GM18951 (cell line): Measurements from ENCODE around the gene RGS17.

ENCODE experiments used
- POLR2A ChIP-seq: IDR thresholded peaks from 4 replicates; pipeline ENCODE4 v1.6.1; 2011; ENCODE audit warnings: mild to moderate bottlenecking; ENCODE audit not compliant: insufficient read length, insufficient read depth; ENCODE audit errors: extremely low read depth
- in situ Hi-C: fragments of 300-500 bp; cut with MboI; formaldehyde crosslinking; loops from one replicate; pipeline ENCODE4 v1.12.0; 2022; ENCODE audit warnings: low sequenced_read_pairs, mixed read lengths, inconsistent platforms; ENCODE audit not compliant: unreplicated experiment

RGS17 gene

DNA sequence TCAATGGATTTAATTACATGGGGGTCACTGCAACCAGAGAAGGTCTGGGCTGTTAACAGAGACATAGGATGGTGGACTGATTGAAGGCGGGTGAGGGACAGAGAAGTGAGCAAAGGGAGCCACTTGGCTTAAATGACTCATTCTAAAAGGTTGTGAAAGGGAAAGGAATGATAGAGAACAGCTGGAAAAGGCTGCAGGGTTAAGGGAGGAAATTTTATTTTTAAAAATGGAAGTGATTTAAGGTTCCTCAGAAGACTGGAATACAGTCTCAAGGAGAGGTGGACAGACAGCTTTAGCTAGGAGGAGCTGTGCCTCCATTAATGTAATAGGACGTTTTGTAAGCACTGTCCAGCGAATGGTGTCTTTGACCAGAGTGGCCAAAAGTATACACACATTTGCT, 46.7 kb downstream of the RGS17 start:
- in situ Hi-C loops = no loop called here
- no peak for TF ChIP-seq POLR2A

DNA sequence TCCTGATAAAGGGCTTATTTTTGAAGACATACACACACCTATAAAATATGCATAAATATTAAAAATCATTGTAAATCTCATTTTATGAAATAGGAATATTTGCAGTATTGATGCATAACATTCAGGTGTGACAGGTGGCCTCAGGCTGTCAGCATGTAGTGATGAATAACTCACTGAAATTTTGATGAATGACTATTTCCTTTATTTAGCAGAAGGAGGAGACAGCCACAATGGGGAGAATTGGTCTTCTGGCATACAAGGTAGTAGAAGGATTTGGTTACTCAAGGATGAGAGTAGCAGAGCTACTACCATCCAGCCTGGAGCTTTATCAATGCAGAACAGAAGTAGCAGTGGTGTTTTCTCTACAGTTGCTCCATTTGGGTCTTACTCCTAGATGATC, 47.2 kb downstream of the RGS17 start:
- TF ChIP-seq POLR2A = no peak
- in situ Hi-C loops = no loop called here

DNA sequence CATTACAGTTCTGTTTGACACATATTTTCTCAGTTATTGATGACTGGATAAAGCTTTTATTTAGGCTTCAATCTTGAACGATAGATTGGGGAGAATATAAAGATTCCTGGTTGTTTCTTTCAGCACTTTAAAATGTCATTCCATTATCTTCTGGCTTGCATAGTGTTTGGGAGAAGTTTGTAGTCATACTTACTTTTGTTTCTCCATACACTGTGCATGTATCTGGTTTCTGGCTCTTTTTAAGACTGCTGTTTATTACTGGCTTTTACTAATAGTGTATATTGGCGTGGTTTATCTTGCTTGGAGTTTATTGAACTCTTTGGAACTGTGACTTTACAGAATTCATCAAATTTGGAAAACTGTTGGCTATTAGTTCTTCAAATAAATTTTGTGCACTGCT, 49.2 kb downstream of the RGS17 start:
- TF ChIP-seq POLR2A = no peak
- in situ Hi-C loops = no loop called here

DNA sequence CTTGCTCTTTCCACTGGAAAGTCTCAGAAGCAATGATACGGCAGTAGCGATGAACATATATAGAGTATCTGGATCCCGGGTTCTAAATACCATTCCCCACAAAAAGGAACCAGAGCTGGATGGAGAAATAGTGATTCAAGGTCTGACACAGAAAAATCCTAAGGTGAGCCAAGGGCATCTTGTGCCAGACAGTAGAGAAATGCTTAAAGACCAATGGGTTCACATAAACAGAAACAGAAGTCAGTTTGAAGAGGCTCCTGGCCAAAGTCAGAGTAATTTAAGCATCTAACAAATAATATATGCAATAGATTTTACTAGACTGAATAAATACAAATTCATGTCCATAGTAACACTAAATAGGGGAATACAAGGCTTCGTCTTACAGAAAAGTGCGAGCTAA, 54.7 kb downstream of the RGS17 start:
- TF ChIP-seq POLR2A = no peak
- in situ Hi-C loops = no loop called here

DNA sequence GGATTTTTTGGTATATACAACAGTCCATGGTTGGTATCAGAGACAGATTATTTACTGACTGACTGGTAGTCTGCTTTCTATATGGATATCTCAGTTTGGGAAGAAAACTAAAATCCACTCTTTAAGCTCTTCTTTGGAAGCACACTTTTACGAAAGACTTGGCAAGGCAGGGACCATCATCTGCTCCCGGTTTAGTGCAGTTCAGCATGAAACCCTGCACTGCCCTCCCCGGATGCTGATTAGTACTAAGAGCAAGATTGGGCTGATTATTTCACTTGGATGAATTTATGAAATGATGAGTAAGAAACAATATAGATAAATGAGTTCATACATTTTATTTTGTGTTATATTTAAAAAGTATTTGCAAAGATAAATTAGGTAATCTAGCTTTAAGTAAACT, 56.3 kb downstream of the RGS17 start:
- in situ Hi-C loops = no loop called here
- no peak for TF ChIP-seq POLR2A

DNA sequence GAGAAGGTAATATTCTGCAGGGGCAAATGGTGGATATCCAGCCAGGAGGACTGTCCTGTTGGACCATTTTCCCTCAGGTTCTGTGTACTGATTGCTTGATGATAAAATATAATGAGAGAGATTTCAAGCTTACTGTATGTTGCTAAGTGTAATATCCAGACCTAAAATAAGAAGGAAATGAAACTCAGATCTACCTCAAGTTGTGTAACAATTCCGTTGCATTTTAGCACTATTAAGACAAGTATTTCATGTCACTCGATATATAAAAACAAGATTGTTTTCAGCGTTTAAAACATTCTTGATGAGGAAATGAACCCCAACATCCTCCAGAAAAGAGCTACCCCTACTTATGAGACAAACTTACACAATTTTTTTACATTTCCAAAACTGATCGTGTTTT, 57.2 kb downstream of the RGS17 start:
- TF ChIP-seq POLR2A = no peak
- in situ Hi-C loops = no loop called here

DNA sequence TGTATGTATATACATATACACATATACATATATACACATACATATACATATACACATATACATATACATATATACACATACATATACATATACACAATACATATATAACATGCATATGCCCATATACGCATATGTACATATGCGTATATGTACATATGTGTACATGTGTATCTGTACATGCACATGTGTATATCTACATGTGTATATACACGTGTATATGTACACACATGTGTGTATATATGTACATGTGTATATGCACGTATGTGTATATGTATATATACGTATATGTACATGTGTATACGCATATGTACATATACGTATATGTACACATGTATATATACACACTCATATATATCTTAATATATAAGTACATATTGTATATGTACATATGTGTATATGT, 60.3 kb downstream of the RGS17 start:
- TF ChIP-seq POLR2A = no peak

DNA sequence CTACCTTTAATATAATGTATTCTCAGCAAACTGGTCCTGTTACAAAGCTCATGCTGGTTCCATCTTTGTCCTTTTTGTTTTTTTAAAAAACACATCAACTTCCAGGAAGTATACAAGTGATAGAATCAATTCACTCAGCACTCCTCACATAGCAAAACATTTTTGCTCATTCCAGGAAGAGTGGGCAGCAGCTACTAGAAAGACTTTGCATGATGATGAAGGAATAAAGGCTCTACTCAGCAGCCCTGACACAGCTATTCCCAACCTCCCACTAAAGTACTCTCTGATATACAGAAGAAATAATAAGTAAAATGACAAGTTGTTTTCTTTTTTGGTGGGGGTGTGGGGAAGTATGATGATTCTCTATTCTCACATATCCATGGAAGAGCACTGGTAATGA, 61.2 kb downstream of the RGS17 start:
- in situ Hi-C loops = no loop called here
- TF ChIP-seq POLR2A = no peak

More for the DNA sequence above, 60.3 kb downstream of the RGS17 start:
- in situ Hi-C loops = no loop called here

DNA sequence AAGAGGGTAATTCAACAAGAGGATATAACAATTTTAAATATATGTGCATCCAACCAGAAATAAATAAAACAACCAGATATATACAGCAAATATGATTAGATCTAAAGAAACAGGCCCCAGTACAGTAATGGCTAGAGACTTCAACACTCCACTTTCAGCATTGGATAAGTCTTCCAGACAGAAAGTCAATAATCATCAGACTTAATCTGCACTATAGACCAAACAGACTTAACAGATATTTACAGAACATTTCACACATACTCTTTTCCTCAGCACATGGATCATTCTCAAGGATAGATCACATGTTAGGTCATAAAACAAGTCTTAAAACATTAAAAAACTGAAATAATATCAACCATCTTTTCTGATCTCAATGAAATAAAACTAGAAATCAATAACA, 65.9 kb downstream of the RGS17 start:
- in situ Hi-C loops = no loop called here
- TF ChIP-seq POLR2A = no peak

DNA sequence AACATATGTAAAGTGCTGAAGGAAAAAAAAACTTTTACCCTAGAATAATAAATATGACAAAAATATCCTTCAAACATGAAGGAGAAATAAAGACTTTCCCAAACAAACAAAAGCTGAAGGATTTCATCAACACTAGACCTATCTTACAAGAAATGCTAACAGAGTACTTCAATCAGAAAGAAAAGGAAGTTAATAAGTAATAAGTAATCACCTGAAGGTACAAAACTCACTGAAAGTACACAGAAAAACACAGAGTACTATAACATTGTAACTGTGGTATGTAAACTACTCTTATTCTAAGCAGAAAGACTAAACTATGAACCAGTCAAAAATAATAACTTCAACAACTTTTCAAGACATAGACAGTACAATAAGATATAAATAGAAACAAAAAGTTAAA, 67.1 kb downstream of the RGS17 start:
- TF ChIP-seq POLR2A = no peak
- in situ Hi-C loops = no loop called here

DNA sequence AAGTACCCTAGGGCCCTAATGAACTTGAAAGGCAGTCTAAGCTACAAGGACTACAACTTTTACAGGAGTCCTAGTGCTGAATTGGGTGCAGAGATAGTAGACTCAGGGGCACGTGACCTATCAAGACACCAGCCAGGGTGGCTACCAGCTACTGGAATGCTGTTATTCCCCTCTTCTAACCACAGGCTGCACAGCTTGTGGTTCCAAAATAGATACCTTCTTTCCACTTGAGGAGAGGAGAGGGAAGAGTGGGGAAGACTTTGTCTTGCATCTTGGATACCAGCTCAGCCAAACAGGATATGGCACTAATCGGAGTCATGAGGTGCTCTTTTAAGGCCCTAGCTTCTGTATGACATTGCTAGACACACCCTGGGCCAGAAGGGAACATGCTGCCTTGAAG, 68.6 kb downstream of the RGS17 start:
- TF ChIP-seq POLR2A = no peak
- in situ Hi-C loops = no loop called here

DNA sequence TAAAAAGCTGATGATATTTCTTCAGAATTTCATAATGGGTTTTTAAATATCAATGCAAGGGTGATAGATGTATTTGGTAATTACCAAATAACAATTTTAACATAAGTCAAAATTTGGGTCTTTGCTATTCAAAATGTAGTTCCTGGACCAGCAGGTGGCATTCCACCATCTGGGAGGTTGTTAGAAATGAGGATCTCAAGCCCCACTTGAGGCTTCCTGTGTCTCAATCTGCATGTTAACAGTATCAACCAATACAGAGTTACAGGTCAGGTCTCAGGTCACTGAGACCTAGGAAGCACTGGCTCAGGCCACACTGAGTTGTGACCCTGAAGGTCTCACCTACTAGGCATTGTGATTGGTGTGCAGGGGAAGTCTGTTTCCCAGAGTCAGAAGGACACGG, 71.3 kb downstream of the RGS17 start:
- no peak for TF ChIP-seq POLR2A
- in situ Hi-C loops = no loop called here

DNA sequence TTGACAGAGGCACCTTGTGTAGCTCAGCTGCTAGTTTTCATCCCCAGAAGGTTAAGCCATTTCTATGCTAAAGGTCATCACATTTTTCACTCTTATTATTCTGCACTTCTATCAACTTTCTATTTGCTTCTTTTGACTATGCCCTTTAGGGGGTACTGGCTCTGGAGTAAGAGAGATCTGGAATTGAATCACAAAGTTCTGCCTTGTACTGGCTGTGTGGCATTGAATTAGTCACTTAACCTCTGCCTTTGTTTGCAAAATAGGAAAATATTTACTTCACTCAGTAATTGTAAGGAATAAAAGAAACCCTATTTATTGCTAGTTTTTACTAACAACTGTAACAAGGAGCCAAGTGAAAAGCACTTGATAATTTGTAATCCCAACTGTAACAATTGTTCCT, 71.8 kb downstream of the RGS17 start:
- TF ChIP-seq POLR2A = no peak
- in situ Hi-C loops = no loop called here

DNA sequence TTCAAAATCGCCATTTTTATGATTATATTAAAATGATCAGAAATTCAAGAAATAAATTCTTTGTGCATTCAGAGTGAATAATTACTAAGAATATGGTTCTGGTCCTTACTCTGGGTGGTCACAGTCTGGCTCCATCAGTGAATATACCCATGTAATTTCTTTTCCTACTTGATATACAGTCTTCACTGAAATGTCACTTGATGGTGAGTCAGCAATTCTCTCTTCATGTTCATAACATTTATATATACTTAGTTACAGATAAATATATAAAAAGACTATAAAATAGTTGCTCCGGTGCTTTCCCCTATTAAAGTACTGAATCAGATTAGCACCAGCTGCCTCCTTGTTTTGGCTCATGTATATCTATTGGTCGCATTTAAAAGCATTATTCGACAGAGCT, 72.2 kb downstream of the RGS17 start:
- no peak for TF ChIP-seq POLR2A
- in situ Hi-C loops = no loop called here

DNA sequence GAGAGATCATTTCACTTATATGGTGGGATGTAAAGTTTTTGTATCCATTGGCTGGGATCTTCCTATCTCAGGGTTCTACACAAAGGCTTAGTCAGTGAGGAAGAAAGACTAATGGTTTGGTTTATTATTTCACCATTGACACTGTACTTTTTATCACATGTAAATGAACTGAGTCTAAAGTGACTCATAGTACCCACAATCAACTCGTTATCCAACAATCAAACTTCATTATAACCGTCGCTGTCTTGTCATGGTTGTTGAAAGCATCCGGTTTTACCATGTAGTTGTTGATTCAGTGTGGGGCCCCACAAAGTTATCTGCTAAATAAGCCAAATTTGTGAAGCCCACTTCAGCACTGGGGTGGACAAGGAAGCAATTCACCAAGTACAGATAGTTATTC, 72.8 kb downstream of the RGS17 start:
- TF ChIP-seq POLR2A = no peak
- in situ Hi-C loops = no loop called here
